GM10266 (cell line): ENCODE measurements around the gene MICAL3.

Experiments used
- DNase-seq: peaks from one replicate; pipeline ENCODE4 v3.0.0; 2012; ENCODE audit errors: extremely low spot score
- TF ChIP-seq, protein P1 (sequence below): IDR thresholded peaks from 2 replicates; pipeline ENCODE4 v1.5.1; 2012; ENCODE audit warnings: mild to moderate bottlenecking, low read depth; ENCODE audit not compliant: control insufficient read depth, insufficient read depth; ENCODE audit errors: missing control alignments

MICAL3 gene

GRCh38 chr22:17783773-17784480, 240.4 kb downstream of the MICAL3 start:
- DNase-seq, result no peak
- TF ChIP-seq, protein P1, sequence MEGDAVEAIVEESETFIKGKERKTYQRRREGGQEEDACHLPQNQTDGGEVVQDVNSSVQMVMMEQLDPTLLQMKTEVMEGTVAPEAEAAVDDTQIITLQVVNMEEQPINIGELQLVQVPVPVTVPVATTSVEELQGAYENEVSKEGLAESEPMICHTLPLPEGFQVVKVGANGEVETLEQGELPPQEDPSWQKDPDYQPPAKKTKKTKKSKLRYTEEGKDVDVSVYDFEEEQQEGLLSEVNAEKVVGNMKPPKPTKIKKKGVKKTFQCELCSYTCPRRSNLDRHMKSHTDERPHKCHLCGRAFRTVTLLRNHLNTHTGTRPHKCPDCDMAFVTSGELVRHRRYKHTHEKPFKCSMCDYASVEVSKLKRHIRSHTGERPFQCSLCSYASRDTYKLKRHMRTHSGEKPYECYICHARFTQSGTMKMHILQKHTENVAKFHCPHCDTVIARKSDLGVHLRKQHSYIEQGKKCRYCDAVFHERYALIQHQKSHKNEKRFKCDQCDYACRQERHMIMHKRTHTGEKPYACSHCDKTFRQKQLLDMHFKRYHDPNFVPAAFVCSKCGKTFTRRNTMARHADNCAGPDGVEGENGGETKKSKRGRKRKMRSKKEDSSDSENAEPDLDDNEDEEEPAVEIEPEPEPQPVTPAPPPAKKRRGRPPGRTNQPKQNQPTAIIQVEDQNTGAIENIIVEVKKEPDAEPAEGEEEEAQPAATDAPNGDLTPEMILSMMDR, result no peak

GRCh38 chr22:17783312-17783711, 241.0 kb downstream of the MICAL3 start:
- TF ChIP-seq, protein P1, result no peak
- no peak for DNase-seq

DNA sequence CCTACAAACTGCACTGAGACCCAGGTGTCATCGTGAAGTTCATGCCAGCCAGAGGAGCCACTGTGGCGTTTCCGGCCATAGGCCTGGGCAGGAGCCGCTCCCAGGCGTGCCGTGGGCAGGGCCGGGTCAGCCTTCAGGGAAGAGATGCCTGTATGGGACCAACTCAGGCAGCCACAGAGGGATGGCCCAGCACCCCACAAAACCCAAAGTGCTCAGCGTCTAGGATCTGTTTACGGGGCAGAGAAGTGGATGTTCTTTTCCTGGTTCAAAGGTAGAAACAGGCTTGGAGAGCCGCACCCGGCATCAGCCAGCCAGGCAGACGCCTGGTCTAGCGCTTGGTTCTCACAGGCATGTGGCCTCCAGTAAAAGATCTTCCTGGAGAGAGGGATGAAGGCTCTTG, 241.7 kb downstream of the MICAL3 start:
- TF ChIP-seq, protein P1, result no peak
- DNase-seq, result no peak

DNA sequence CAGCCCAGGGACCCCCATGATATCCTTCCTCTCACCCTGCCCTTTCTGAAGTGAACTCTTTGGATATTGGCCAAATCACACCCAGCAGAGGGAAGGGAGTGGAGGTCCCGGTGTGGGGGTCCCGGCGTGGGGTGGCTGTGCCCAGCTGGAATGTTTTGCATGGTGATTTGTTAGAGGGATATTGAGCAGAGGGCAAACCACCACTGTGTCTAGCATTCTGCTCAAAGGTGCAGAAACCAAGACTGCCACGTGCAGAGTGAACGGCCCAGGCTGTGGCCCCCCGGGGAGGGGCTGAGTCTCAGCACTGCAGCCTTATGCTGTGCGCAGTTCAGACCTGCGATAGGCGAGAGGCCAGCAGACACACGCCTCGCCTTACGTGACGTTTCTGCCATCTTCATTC, 242.2 kb downstream of the MICAL3 start:
- no peak for DNase-seq
- TF ChIP-seq, protein P1, result no peak

GRCh38 chr22:17781319-17782031, 242.9 kb downstream of the MICAL3 start:
- TF ChIP-seq, protein P1, result no peak
- DNase-seq, result peak; percentile 61

DNA sequence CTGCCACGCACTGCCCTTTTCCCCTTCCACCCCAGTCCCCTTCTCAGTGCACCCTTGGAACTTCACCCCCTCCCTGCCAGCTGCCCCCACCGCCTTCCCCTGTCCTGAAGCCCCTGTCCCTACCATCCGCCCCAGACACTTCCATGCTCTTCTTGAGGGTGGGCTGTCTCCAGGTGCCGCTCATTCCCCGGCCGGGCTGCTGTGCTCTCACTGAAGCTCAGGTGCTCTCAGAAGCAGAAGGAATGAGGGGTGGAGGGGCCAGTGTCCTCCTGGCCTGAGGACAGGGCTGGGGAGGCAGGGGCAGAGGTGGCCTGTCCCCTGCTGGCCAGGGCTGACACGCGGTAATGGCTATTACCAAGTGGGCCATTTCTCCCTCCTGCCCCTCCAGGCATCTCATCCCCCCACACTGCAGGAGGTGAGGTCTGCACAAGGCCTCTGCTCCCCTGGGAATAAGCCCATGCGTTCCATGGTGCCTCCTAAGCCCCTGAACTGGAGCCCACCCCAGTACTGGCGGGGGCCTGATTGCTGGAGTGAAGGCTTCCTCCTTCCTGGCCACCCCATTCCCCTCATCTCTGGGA, 243.5 kb downstream of the MICAL3 start:
- no peak for DNase-seq
- TF ChIP-seq, protein P1, result peak; percentile 21
